Measurements from ENCODE around the gene PRKCE. TPM values are rescaled to one million over a fixed set of nuclear protein-coding genes. Genes with fewer than 3 reads are reported as not detected.

Gene PRKCE
- polyA plus RNA-seq, 3 donors = 1.3 to 7.7 (median 2.3) TPM

DNA sequence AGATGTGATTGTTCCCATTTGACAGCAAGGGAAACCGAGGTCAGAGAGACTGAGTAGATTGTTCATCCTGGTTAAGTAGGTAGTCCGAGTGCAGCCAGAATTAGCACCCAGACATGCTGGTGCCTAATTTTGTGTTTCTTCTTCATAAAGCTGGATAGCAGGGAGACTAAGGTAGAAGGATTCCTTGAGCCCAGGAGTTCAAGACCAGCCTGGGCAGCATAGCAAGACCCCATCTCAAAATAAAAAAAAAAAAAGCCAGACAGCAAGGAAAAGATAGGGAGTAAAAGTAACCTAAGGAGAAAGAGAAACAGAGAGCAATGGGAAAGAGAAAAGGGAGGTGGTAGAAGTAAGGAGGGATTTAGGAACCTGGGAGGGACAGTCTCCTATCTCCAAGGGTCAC, 120.6 kb downstream of the PRKCE start:
- peaks cover 0 to 2% (median 0%) of the 10 kb centered on the region in 7 donors for H3K9me3 Mint-ChIP-seq
- no peak for DNase-seq
- H3K36me3 Mint-ChIP-seq = no peaks in the 10 kb centered on the region
- Histone ChIP-seq H3K36me3 (replicated peaks in 1 of 2; ENCODE audit: control insufficient read depth in 1 of 2, insufficient read depth in 2 of 2, low read length in 2 of 2) (no peaks in the 10 kb centered on the region), H3K4me3 (replicated peaks in 1 of 3; ENCODE audit: low read depth in 2 of 3, low read length in 3 of 3) (no peak overlapping the region), H3K9me3 (replicated peaks in 1 of 2; ENCODE audit: control insufficient read depth in 1 of 2, insufficient read depth in 1 of 2, low read length in 2 of 2) (no peaks in the 10 kb centered on the region), H3K4me2 (replicated peaks; ENCODE audit: extremely low read depth, low read length, poor library complexity, severe bottlenecking) (no peak overlapping the region), H3K9ac (ENCODE audit: insufficient read depth, low read length, poor library complexity, severe bottlenecking) (peak overlapping the region; percentile 23), H3K27ac (ENCODE audit: low read depth in 1 of 2, low read length in 2 of 2) (peak overlapping the region; percentile 57 to 72), H3K79me2 (ENCODE audit: insufficient read depth, low read length) (peaks cover 16% of the 10 kb centered on the region), H4K20me1 (ENCODE audit: insufficient read depth, low read length) (no peaks in the 10 kb centered on the region), H3K27me3 (ENCODE audit: control insufficient read depth in 2 of 2, insufficient read depth in 2 of 2, low read length in 2 of 2) (no peaks in the 10 kb centered on the region), H2AFZ (ENCODE audit: insufficient read depth, low read depth, low read length, poor library complexity, severe bottlenecking) (no peak overlapping the region), H3K4me1 (ENCODE audit: control insufficient read depth in 1 of 2, insufficient read depth in 2 of 2, low read length in 2 of 2) (peaks cover 56 to 63% of the 10 kb centered on the region in 2 donors)
- no peak overlapping the region for H3K4me3 Mint-ChIP-seq
- TF ChIP-seq, protein P1, sequence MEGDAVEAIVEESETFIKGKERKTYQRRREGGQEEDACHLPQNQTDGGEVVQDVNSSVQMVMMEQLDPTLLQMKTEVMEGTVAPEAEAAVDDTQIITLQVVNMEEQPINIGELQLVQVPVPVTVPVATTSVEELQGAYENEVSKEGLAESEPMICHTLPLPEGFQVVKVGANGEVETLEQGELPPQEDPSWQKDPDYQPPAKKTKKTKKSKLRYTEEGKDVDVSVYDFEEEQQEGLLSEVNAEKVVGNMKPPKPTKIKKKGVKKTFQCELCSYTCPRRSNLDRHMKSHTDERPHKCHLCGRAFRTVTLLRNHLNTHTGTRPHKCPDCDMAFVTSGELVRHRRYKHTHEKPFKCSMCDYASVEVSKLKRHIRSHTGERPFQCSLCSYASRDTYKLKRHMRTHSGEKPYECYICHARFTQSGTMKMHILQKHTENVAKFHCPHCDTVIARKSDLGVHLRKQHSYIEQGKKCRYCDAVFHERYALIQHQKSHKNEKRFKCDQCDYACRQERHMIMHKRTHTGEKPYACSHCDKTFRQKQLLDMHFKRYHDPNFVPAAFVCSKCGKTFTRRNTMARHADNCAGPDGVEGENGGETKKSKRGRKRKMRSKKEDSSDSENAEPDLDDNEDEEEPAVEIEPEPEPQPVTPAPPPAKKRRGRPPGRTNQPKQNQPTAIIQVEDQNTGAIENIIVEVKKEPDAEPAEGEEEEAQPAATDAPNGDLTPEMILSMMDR (IDR thresholded peaks at IDR 0.05) = no peak
- H3K4me1 Mint-ChIP-seq = peaks cover 76% of the 10 kb centered on the region
- H3K27me3 Mint-ChIP-seq (ENCODE audit: low read depth in 3 of 3) = peaks cover 1 to 2% (median 2%) of the 10 kb centered on the region in 3 donors
- WGBS (ENCODE audit: insufficient coverage) = 0% methylated on average over 1 of the region's 2 CpGs
- intact Hi-C loops (cut with micrococcal nuclease) = loop anchor here in 1 of 2 donors (10.0 kb wide), 1 partner anchor 123 kb away; no protein-coding TSS in a partner anchor
- peak overlapping the region in 5 of 7 donors; percentile 31 to 93 (median 87) for H3K27ac Mint-ChIP-seq

DNA sequence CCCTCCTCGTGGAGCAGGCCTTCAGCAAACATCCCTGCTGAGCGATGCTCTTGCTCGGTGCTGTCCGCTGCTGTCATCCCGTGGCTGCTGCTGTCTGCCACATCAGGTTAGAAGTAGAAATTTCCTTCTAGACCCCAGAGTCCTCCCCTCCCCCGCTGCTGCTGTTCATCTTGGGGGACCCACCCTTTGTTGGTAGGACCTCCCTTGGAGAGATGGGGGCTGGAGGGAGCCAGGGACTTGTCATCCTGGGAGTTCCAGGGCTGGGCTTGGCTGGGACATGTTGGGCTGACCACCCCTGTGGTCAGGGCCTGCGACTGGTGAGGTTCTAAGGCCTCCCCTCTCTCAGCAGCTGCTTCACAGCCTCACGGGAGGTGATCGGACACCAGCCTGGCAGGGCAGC, 122.4 kb downstream of the PRKCE start:
- H3K36me3 Mint-ChIP-seq = no peaks in the 10 kb centered on the region
- WGBS (ENCODE audit: insufficient coverage) = over 99% methylated on average over 7 of the region's 9 CpGs

More for the DNA sequence above, 122.4 kb downstream of the PRKCE start:
- H2AFZ ChIP-seq (ENCODE audit: insufficient read depth, low read depth, low read length, poor library complexity, severe bottlenecking) = no peak overlapping the region
- H4K20me1 ChIP-seq (ENCODE audit: insufficient read depth, low read length) = peaks cover 4% of the 10 kb centered on the region
- DNase-seq = no peak
- peaks cover 41 to 49% of the 10 kb centered on the region in 2 donors for H3K4me1 ChIP-seq (ENCODE audit: control insufficient read depth in 1 of 2, insufficient read depth in 2 of 2, low read length in 2 of 2)
- no peaks in the 10 kb centered on the region for H3K9me3 ChIP-seq (replicated peaks in 1 of 2; ENCODE audit: control insufficient read depth in 1 of 2, insufficient read depth in 1 of 2, low read length in 2 of 2)
- no peak overlapping the region for H3K27ac ChIP-seq (ENCODE audit: low read depth in 1 of 2, low read length in 2 of 2)
- H3K4me2 ChIP-seq (replicated peaks; ENCODE audit: extremely low read depth, low read length, poor library complexity, severe bottlenecking) = no peak overlapping the region
- H3K36me3 ChIP-seq (replicated peaks in 1 of 2; ENCODE audit: control insufficient read depth in 1 of 2, insufficient read depth in 2 of 2, low read length in 2 of 2) = no peaks in the 10 kb centered on the region
- H3K4me3 ChIP-seq (replicated peaks in 1 of 3; ENCODE audit: low read depth in 2 of 3, low read length in 3 of 3) = no peak overlapping the region
- intact Hi-C loops (cut with micrococcal nuclease) = loop anchor here in 1 of 2 donors (10.0 kb wide), 1 partner anchor 121 kb away; no protein-coding TSS in a partner anchor
- peak overlapping the region in 1 of 7 donors; percentile 56 for H3K27ac Mint-ChIP-seq
- peaks cover 66% of the 10 kb centered on the region for H3K4me1 Mint-ChIP-seq
- H3K27me3 Mint-ChIP-seq (ENCODE audit: low read depth in 3 of 3) = peaks cover 1 to 2% (median 2%) of the 10 kb centered on the region in 3 donors
- TF ChIP-seq, protein P1 (IDR thresholded peaks at IDR 0.05) = no peak
- no peak overlapping the region for H3K9ac ChIP-seq (ENCODE audit: insufficient read depth, low read length, poor library complexity, severe bottlenecking)
- peaks cover 9% of the 10 kb centered on the region for H3K79me2 ChIP-seq (ENCODE audit: insufficient read depth, low read length)
- no peak overlapping the region for H3K4me3 Mint-ChIP-seq
- H3K27me3 ChIP-seq (ENCODE audit: control insufficient read depth in 2 of 2, insufficient read depth in 2 of 2, low read length in 2 of 2) = no peaks in the 10 kb centered on the region
- peaks cover 0 to 2% (median 0%) of the 10 kb centered on the region in 7 donors for H3K9me3 Mint-ChIP-seq
